Ovary (tissue), 9 donors: Measurements from ENCODE around the gene C1orf21. TPM values are rescaled to one million over a fixed set of nuclear protein-coding genes. Genes with fewer than 3 reads are reported as not detected.

Experiments used
- DNase-seq, 5 donors: peaks; one replicate each; pipeline ENCODE4 v3.0.0-alpha.2; 2019 to 2020
- H3K27ac ChIP-seq, 2 donors: fragments of 200-600 bp; one replicate each; pipeline versions ENCODE4 v1.5.1 to v1.8.0; 2019 to 2022
- H3K27me3 ChIP-seq: fragments of 200-600 bp; one replicate; pipeline ENCODE4 v1.8.0; 2022
- H3K36me3 ChIP-seq: fragments of 200-600 bp; sonication (generic); one replicate; pipeline ENCODE4 v1.5.1; 2019
- H3K4me1 ChIP-seq: one replicate; pipeline ENCODE4 v1.8.1; 2013; ENCODE audit warnings: mild to moderate bottlenecking, moderate library complexity; ENCODE audit not compliant: insufficient read depth
- H3K4me3 ChIP-seq: fragments of 200-600 bp; sonication (generic); one replicate; pipeline ENCODE4 v1.5.1; 2017
- H3K9me3 ChIP-seq, 2 donors: fragments of 200-600 bp in 1 of 2; sonication (generic) in 1 of 2; one replicate each; pipeline versions ENCODE4 v1.5.1 to v1.8.1; 2013 to 2019; ENCODE audit warnings: mild to moderate bottlenecking in 1 of 2, moderate library complexity in 1 of 2
- CTCF ChIP-seq, 3 donors: fragments of 450-650 bp in 2 of 3; fragments of 200-600 bp in 1 of 3; IDR thresholded peaks; one replicate each; pipeline versions ENCODE4 v1.5.1 to v1.8.0; 2016 to 2022; ENCODE audit warnings: antibody characterized with exemption in 3 of 3, mild to moderate bottlenecking in 1 of 3
- EP300 ChIP-seq: sonication (generic); formaldehyde crosslinking; IDR thresholded peaks from one replicate; pipeline ENCODE4 v1.6.1; 2017; ENCODE audit warnings: antibody characterized with exemption
- POLR2A ChIP-seq: fragments of 450-650 bp; IDR thresholded peaks from one replicate; pipeline ENCODE4 v1.6.1; 2017; ENCODE audit warnings: antibody characterized with exemption, mild to moderate bottlenecking, moderate library complexity
- WGBS, 3 donors: extraction: QIAGEN DNeasy Blood & Tissue Kit in 1 of 3; methylation state at CpG; one replicate each; pipeline versions ENCODE4 v1.1.5 to v1.1.7; 2013 to 2017; 5-methylcytosine and 5-hydroxymethylcytosine counted together
- intact Hi-C, 4 donors: fragments of 100-400 bp; cut with DNase I; formaldehyde crosslinking; loops; one replicate each; pipeline versions ENCODE4 v1.11.0 to v1.15.1; 2022 to 2023
- polyA plus RNA-seq, 2 donors: library from polyadenylated mRNA; stranded (reverse); fragments of 200-250 nt in 1 of 2; fragments of 350-450 nt in 1 of 2; fragmentation: Illumina TruSeq in 1 of 2; extraction: RNeasy Lipid Tissue Mini Kit (QIAGEN cat#74804) in 1 of 2; gene quantifications; one replicate each; pipeline ENCODE4 v1.2.3, GENCODE V29; 2013 to 2014
- total RNA-seq, 7 donors: library from RNA; depleted of rRNA in 2 of 7; stranded (reverse); fragments of >200 nt in 2 of 7; fragmentation: NEBNext Ultra II Directional in 3 of 7; extraction: Animal tissue kit (Norgen Biotek cat#: 25700) in 3 of 7; gene quantifications; one replicate each; pipeline versions ENCODE4 v1.1.0 to v1.2.4, GENCODE V29; 2016 to 2023
- donor health status: DM: no; HTN: no; CAD: no; lungs with moderate emphysema.
- donor health status: DM: no; HTN: no; CAD: no.
- donor health status: Bipolar disorder and iron deficiency.
- donor health status: DM: yes; HTN: yes; CAD: no.
- donor health status: DM: no; HTN: no; CAD: no.
- donor health status: DM: yes; HTN: yes; CAD: no.

Gene C1orf21
- total and polyA plus RNA-seq, 9 donors = 22.9 to 108 (median 59.4) TPM

DNA sequence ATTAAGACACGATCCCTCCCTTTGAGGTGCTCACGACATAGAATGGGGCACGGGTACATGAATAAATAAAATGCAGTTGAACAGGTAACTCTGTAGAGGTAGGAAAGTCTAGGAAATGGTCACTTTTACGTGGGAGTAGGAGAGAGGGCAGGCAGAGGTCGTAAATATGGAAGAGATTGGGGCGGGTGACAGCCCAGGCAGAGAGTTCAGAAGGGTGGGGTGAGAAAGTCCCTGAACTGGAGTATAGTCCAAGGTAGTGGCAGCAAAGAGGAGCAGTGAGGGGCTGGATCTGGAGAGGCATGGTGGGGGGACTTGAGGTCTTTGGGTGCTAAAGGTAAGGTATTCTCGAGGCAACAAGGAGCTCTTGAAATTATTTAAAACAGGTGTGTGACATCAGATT lies 147.9 kb downstream of the C1orf21 start:
- peaks cover 7% of the 10 kb centered on the region for H3K4me1 ChIP-seq

GRCh38 chr1:184535191-184535970 lies 148.6 kb downstream of the C1orf21 start:
- Histone ChIP-seq H3K4me1 (peaks cover 7% of the 10 kb centered on the region), H3K36me3 (no peaks in the 10 kb centered on the region), H3K27ac (peak overlapping the region; percentile 69 to 80), H3K27me3 (no peaks in the 10 kb centered on the region), H3K4me3 (no peak overlapping the region), H3K9me3 (no peaks in the 10 kb centered on the region)
- 14 to 18% (median 15%) methylated on average over 5 of the region's 5 CpGs for WGBS, 3 donors
- DNase-seq = no peak
- intact Hi-C loops = no loop called here
- TF ChIP-seq CTCF (IDR thresholded peaks at IDR 0.05) (no peak), EP300 (peak; percentile 93)

More for the DNA sequence above, 147.9 kb downstream of the C1orf21 start:
- WGBS, 3 donors = 65 to 81% (median 77%) methylated on average over 7 of the region's 7 CpGs
- no peak for TF ChIP-seq CTCF (IDR thresholded peaks at IDR 0.05)
- no peak for TF ChIP-seq EP300
- no peak for TF ChIP-seq POLR2A
- peak in 1 of 5 donors; percentile 17 for DNase-seq
- H3K9me3 ChIP-seq = no peaks in the 10 kb centered on the region
- no peaks in the 10 kb centered on the region for H3K36me3 ChIP-seq
- H3K27ac ChIP-seq = peak overlapping the region; percentile 69 to 80
- H3K4me3 ChIP-seq = no peak overlapping the region
- intact Hi-C loops = no loop called here
- H3K27me3 ChIP-seq = no peaks in the 10 kb centered on the region

- peak overlapping the region in 1 of 2 donors; percentile 80 for H3K27ac ChIP-seq
- TF ChIP-seq EP300 = no peak
- no peak for TF ChIP-seq POLR2A
- no peak for TF ChIP-seq CTCF (IDR thresholded peaks at IDR 0.05)
- no peaks in the 10 kb centered on the region for H3K9me3 ChIP-seq
- no peak overlapping the region for H3K4me3 ChIP-seq
- no peak for DNase-seq
- H3K36me3 ChIP-seq = no peaks in the 10 kb centered on the region
- H3K27me3 ChIP-seq = no peaks in the 10 kb centered on the region
- intact Hi-C loops = no loop called here
- H3K4me1 ChIP-seq = peaks cover 7% of the 10 kb centered on the region
- WGBS, 3 donors = 72 to 78% (median 77%) methylated on average over 8 of the region's 8 CpGs
These were observed 149.6 kb downstream of the C1orf21 start for GRCh38 chr1:184536246-184536985.

GRCh38 chr1:184539580-184539979 lies 152.8 kb downstream of the C1orf21 start:
- no peak for DNase-seq
- H3K36me3 ChIP-seq = no peaks in the 10 kb centered on the region
- intact Hi-C loops = no loop called here
- no peak overlapping the region for H3K4me3 ChIP-seq
- H3K27me3 ChIP-seq = no peaks in the 10 kb centered on the region
- peaks cover 6% of the 10 kb centered on the region for H3K4me1 ChIP-seq
- WGBS, 3 donors = 87 to 96% (median 91%) methylated on average over 2 of the region's 2 CpGs
- H3K9me3 ChIP-seq = no peaks in the 10 kb centered on the region
- TF ChIP-seq POLR2A = no peak
- no peak for TF ChIP-seq EP300
- TF ChIP-seq CTCF (IDR thresholded peaks at IDR 0.05) = no peak
- H3K27ac ChIP-seq = no peak overlapping the region
